ENCODE data around the gene RIN2. TPM values are rescaled to one million over a fixed set of nuclear protein-coding genes. Genes with fewer than 3 reads are reported as not detected.

Gene RIN2
- total and polyA plus RNA-seq, 9 of the 15 experiments (the other 6 are each of a cell fraction or from before 2014, with no cell fraction given), result 0.09 TPM; not detected in 8

- WGBS (ENCODE audit: insufficient coverage, low coverage, missing lambda C conversion rate), result 2% methylated on average over 9 of the region's 10 CpGs
- Histone ChIP-seq H3K9ac (ENCODE audit: insufficient read depth in 1 of 2, low read depth in 2 of 2, low read length in 2 of 2) (no peak overlapping the region), H3K36me3 (ENCODE audit: control insufficient read depth, insufficient read depth, low read length) (no peaks in the 10 kb centered on the region), H3K4me3 (no peak overlapping the region), H3K9me1 (ENCODE audit: control insufficient read depth, insufficient read depth, low read length) (no peaks in the 10 kb centered on the region), H3K27ac (ENCODE audit: extremely low read depth, low read depth, low read length) (no peak overlapping the region), H3K79me2 (ENCODE audit: control insufficient read depth, insufficient read depth, low read length) (no peaks in the 10 kb centered on the region), H3K9me3 (replicated peaks; ENCODE audit: control insufficient read depth, insufficient read depth, low read depth, low read length) (no peaks in the 10 kb centered on the region), H3K27me3 (ENCODE audit: control insufficient read depth in 2 of 2, insufficient read depth in 2 of 2, low read length in 2 of 2) (no peaks in the 10 kb centered on the region; a peak in 1 of 5 replicates), H2AFZ (ENCODE audit: low read depth, low read length) (no peak overlapping the region), H3K4me2 (ENCODE audit: insufficient read depth, low read length) (no peak overlapping the region), H3K4me1 (replicated peaks in 1 of 2; ENCODE audit: control insufficient read depth in 2 of 2, insufficient read depth in 2 of 2, low read length in 2 of 2) (no peaks in the 10 kb centered on the region), H4K20me1 (replicated peaks; ENCODE audit: control insufficient read depth, insufficient read depth, low read length) (no peaks in the 10 kb centered on the region)
- no peak for FAIRE-seq
- ChIA-PET POLR2A (no interaction called here), CTCF (ENCODE audit: low intra/inter-chr PET ratio) (no interaction called here)
- no peak for ATAC-seq
- intact Hi-C loops (cut with micrococcal nuclease) (no loop called here), in situ Hi-C loops (cut with MboI) (no loop called here)
- BruUV-seq (replicated peaks), result no TSS peak
- DNase-seq (ENCODE audit: extremely low read depth in 1 of 4, low spot score in 3 of 4), result no peak
- no peak for TF ChIP-seq CREB3 (tag; conservative IDR thresholded peaks at IDR 0.05; ENCODE audit: low read depth)
- no peak for TF ChIP-seq JUN (IDR thresholded peaks at IDR 0.05; ENCODE audit: borderline replicate concordance, low read depth, low read length)
- TF ChIP-seq JUN (CRISPR knock-in tag; IDR thresholded peaks at IDR 0.05; ENCODE audit: borderline replicate concordance), result no peak
- no peak for TF ChIP-seq RB1 (IDR thresholded peaks at IDR 0.05; ENCODE audit: low read depth)
- TF ChIP-seq RFX1 (IDR thresholded peaks at IDR 0.05), result no peak
Observed at GRCh38 chr20:19727251-19727847, 30.7 kb upstream of the RIN2 start.

- Histone ChIP-seq H3K4me2 (ENCODE audit: insufficient read depth, low read length) (no peak overlapping the region), H3K9me1 (ENCODE audit: control insufficient read depth, insufficient read depth, low read length) (no peaks in the 10 kb centered on the region), H3K27me3 (ENCODE audit: control insufficient read depth in 2 of 2, insufficient read depth in 2 of 2, low read length in 2 of 2) (no peaks in the 10 kb centered on the region; a peak in 1 of 5 replicates), H2AFZ (ENCODE audit: low read depth, low read length) (no peak overlapping the region), H3K9ac (ENCODE audit: insufficient read depth in 1 of 2, low read depth in 2 of 2, low read length in 2 of 2) (no peak overlapping the region), H3K36me3 (ENCODE audit: control insufficient read depth, insufficient read depth, low read length) (no peaks in the 10 kb centered on the region), H4K20me1 (replicated peaks; ENCODE audit: control insufficient read depth, insufficient read depth, low read length) (no peaks in the 10 kb centered on the region), H3K79me2 (ENCODE audit: control insufficient read depth, insufficient read depth, low read length) (no peaks in the 10 kb centered on the region), H3K4me3 (no peak overlapping the region), H3K4me1 (replicated peaks in 1 of 2; ENCODE audit: control insufficient read depth in 2 of 2, insufficient read depth in 2 of 2, low read length in 2 of 2) (no peaks in the 10 kb centered on the region), H3K9me3 (replicated peaks; ENCODE audit: control insufficient read depth, insufficient read depth, low read depth, low read length) (no peaks in the 10 kb centered on the region), H3K27ac (ENCODE audit: extremely low read depth, low read depth, low read length) (no peak overlapping the region)
- ChIA-PET CTCF (ENCODE audit: low intra/inter-chr PET ratio) (no interaction called here), POLR2A (no interaction called here)
- FAIRE-seq (no peak), ATAC-seq (no peak), DNase-seq (ENCODE audit: extremely low read depth in 1 of 4, low spot score in 3 of 4) (no peak)
- WGBS (ENCODE audit: insufficient coverage, low coverage, missing lambda C conversion rate), result 0% methylated on average over 4 of the region's 4 CpGs
- no TSS peak for BruUV-seq (replicated peaks)
- in situ Hi-C loops (cut with MboI) (no loop called here), intact Hi-C loops (cut with micrococcal nuclease) (no loop called here)
- TF ChIP-seq ZBTB43 (CRISPR knock-in tag; IDR thresholded peaks at IDR 0.05) (no peak), RBBP5 (IDR thresholded peaks at IDR 0.05; ENCODE audit: borderline replicate concordance, insufficient read depth, low read length, poor library complexity, severe bottlenecking) (no peak), ZNF384 (IDR thresholded peaks at IDR 0.05; ENCODE audit: low read depth, low read length) (no peak), THRA (IDR thresholded peaks at IDR 0.05) (no peak), HOXB6 (CRISPR knock-in tag; IDR thresholded peaks at IDR 0.05; ENCODE audit: borderline replicate concordance) (no peak)
Observed at GRCh38 chr20:19729672-19730071, 28.4 kb upstream of the RIN2 start.
